Measurements from ENCODE around the gene DYNLL1.

- TF ChIP-seq CTCF (IDR thresholded peaks at IDR 0.05) = no peak
- TF ChIP-seq POLR2AphosphoS5 (IDR thresholded peaks at IDR 0.05) = peak; percentile 74
- peak; percentile 8 for TF ChIP-seq POLR2A (IDR thresholded peaks at IDR 0.05)
Observed at GRCh38 chr12:120474616-120474960, 21.3 kb upstream of the DYNLL1 start.
